Amniotic epithelial cell (primary cell): ENCODE data around the gene FBXO24.

Experiments used
- DNase-seq: peaks from one replicate; pipeline ENCODE4 v3.0.0-alpha.2; 2010; ENCODE audit warnings: low read depth

FBXO24 gene

DNA sequence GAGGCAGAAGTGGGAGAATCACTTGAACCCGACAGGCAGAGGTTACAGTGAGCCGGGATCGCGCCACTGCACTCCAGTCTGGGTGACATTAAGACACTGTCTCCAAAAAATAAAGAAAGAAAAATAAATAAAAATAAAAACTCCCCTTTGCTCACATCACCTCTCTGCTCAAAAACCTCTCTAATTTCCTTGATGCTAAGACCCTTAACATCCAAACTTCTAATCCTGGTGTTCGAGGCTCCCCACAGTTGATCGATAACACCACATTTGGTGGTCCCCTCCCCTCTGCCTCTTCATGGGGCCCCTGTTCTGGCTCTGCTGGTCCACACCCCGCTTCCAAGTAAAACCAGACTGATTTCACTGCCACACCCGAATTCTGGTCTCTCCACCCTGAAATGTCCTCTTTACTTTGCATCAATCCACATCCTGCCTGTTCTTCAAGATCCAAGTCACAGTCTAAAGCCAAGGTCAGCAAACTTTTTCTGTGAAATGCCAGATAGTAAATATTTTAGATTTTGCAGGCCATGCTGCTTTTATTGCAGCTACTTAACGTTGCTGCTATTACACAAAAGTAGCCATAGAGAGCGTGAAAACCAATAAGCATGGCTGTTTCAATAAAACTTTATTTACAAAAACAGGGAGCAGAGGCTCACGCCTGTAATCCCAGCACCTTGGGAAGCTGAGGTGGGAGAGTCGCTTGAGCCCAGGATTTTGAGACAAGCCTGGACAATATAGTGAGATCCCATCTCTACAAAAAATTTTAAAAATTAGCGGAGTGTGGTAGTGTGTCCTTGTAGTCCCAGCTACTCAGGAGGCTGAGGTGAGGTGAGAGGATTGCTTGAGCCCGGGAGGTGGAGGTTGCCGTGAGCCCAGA is 38.1 kb downstream of the FBXO24 start:
- DNase-seq = no peak

- no peak for DNase-seq
These were observed 39.9 kb downstream of the FBXO24 start for GRCh38 chr7:100626055-100626454.

DNA sequence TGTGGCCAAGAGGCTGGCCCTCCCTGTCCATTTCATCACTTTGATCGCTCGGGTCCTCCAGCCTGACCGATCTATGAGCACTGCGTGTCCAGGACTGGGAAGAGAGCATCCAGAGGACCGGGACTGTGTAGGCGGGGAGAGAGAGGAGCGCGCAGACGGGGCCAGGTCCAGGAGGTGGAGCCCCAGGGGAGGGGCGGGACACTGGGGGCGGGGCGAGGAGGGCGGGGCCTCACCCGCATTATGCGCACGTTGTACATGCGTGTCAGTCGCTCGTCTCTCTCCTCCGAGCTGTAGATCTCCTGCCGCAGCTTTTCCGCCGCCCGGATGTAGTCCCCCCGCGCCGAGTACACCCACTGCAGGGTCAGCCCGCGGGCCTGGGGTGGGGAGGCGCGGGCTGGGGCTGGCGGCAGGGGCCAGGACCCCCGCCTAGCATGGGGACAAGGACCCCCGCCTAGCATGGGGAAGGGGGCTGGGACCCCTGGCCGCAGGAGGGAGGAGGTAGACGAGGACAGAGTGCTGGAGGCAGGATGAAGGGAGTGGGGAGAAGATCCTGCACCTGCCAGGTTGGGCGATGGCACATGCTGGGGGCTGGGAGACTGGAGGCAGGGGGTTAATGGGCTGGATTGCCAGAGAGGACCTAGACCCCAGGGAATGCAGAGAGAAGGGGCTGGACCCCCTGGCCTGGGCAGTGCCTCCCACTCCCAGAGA is 40.6 kb downstream of the FBXO24 start:
- peak; percentile 75 for DNase-seq

DNA sequence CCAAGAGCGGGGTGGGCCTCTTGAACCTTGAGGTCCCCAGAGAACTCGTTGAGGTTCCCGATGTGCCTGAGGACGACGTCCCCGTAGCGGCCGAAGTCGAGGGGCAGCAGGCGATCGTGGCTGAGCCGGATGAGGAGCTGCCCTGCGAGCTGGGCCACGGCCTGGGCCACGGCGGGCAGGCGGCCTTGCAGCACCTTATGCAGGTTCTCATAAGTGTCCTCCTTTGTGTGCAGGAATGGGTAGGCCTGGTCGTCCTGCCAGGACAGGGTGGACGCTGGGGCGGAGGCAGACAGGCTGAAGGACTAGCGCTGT is 41.1 kb downstream of the FBXO24 start:
- no peak for DNase-seq

- DNase-seq = no peak
These were observed 43.1 kb downstream of the FBXO24 start for GRCh38 chr7:100629117-100629716.

DNA sequence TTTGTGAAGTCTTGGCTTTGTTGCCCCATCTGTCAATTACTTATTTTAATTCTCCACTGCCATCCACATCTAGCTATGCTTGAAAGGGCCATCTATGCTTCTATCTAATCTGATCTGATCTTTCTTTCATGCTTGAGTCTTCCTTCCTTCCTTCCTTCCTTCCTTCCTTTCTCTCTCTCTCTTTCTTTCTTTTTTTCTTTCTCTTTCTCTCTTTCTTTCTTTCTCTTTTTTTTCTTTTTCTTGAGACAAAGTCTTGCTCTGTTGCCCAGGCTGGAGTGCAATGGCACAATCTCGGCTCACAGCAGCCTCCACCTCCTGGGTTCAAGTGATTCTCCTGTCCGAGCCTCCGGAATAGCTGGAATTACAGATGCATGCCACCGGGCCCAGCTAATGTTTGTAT is 43.9 kb downstream of the FBXO24 start:
- no peak for DNase-seq

DNA sequence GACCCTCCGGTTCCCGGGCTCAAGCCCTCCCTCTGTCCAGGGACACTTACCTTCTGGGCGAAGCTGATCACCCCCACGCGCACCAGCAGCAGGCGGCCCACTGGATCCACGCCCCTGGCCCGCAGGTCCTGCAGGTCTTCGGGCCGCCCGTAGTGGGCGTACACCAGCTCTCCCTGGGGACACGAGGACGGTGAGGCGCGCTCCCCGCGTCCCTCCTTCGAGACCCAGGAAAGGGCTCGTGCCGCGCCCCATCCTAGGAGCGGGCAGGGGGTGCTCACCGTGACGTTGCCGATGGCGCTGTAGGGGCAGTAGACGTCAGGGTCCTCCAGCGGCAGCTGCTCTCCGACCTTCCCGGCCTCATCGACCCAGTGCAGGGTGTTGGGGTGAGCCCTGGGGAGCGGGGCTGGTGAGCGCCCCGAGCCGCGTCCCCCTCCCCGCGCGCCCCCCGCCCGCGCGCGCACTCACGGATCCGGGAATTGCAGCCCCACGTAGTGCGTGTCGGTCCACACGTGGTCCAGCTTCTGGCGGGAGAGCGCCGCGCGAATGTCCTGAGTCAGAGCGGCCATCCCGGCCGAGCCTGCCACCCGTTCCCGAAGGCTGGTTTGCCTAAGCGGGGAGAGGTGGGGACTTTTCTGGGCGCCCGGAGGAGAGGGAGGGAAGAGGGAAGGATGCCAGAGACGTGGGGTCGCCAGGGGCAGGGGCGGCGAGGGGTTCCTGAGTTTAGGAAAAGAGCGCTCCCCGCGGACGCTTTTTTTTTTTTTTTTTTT is 47.0 kb downstream of the FBXO24 start:
- DNase-seq = no peak

DNA sequence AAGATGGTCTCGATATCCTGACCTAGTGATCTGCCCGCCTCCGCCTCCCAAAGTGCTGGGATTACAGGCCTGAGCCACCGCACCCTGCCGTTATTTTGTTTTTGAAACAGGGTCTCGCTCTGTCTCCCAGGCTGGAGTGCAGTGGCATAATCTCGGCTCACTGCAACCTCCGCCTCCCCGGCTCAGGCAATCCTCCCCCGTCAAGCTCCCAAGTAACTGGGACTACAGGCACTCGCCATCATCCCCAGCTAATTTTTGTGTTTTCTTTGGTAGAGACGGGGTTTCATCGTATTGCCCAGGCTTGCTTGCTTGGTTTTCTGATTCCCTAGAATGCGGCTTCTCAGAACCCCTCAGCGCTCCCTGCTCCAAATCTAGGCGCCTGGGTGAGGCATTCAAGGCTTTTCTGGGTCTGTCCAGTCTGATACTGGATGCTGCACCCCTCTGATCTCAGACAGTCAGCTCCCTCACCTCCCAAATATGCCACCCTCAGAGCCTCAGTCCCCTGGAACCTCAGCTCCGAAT is 53.9 kb downstream of the FBXO24 start:
- DNase-seq = no peak

- DNase-seq = no peak
These were observed 54.7 kb downstream of the FBXO24 start for GRCh38 chr7:100640517-100641440.

- no peak for DNase-seq
These were observed 55.3 kb downstream of the FBXO24 start, which contains the start of gene TFR2 for GRCh38 chr7:100641463-100641859. Gene TFR2, minus strand, starts transcription at chr7:100641552. Its CDS starts 43 bp downstream, at chr7:100641509.

GRCh38 chr7:100641860-100642533 is 55.9 kb downstream of the FBXO24 start:
- no peak for DNase-seq

GRCh38 chr7:100642534-100642907 is 56.4 kb downstream of the FBXO24 start:
- DNase-seq = no peak

- DNase-seq = peak; percentile 43
These were observed 63.9 kb downstream of the FBXO24 start for GRCh38 chr7:100649826-100650565.
